Measurements from ENCODE around the gene DHRS13.

DHRS13 gene

GRCh38 chr17:28900986-28901726 lies 1.7 kb downstream of the DHRS13 start:
- DNase-seq = no peak

- no peak for DNase-seq
These were observed 3.6 kb downstream of the DHRS13 start for GRCh38 chr17:28899212-28899815.

GRCh38 chr17:28898527-28898955 lies 4.3 kb downstream of the DHRS13 start:
- no peak for DNase-seq

- no peak for DNase-seq
These were observed 4.9 kb downstream of the DHRS13 start for GRCh38 chr17:28897769-28898526.

- peak; percentile 68 for DNase-seq
These were observed 5.8 kb downstream of the DHRS13 start, which contains the start of gene FLOT2 for GRCh38 chr17:28896884-28897768. Gene FLOT2, minus strand, starts transcription at chr17:28897733. Its CDS starts 159 bp downstream, at chr17:28897574.

GRCh38 chr17:28896491-28896883 lies 6.4 kb downstream of the DHRS13 start:
- no peak for DNase-seq

DNA sequence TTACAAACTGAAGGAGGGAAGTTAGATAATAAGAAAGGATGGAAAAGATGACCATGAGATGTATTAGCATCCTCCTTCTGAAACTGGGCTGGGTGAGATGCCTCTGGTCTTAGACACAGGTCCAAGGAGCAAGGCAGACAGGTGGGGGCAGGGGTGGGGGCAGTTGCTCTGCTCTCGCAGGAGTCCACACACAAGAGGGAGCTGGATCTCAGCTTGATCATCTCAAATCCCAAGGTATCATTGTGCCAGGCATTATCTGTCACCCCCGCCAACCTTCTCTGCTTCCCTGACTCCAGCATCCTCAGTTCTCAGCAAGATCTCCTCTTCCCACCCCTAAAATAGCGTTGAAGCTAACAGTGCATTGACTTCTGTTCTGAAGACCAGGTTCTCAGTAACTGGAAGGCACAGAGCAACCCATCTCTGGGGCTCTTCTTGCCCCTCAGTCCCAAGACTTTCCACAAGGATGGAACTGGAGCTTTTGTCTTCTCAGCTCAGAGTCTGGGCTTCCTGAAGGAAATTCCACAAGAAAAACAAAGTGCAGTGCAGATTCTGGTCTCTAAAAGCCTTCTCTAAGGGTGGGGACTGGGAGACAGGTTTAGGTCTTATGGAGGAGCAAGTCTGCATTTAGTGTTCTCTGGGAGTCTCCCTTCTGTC lies 7.0 kb downstream of the DHRS13 start:
- DNase-seq = no peak

- DNase-seq = peak; percentile 24
These were observed 9.4 kb downstream of the DHRS13 start for GRCh38 chr17:28893248-28894183.

DNA sequence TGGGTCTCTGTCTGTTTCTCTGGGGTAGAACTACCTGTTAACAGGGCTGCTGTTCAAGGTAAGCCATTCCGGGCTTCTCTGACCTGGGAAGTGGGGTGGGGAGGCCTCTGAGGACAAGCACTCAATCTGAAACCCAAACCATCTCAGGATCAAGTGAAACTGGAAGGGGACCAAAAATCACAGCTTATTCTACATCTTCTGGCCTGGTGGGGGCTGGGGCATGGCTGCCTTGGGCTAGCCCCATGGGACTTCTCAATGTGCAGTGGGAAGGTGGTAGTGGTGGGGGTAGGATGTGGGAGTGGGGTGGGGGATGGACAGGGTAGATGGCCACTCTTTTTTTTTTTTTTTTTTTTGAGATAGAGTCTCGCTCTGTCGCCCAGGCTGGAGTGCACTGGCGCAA lies 10.9 kb downstream of the DHRS13 start:
- DNase-seq = no peak

- no peak for DNase-seq
These were observed 11.7 kb downstream of the DHRS13 start for GRCh38 chr17:28891201-28891600.

- DNase-seq = no peak
These were observed 12.9 kb downstream of the DHRS13 start for GRCh38 chr17:28889996-28890395.

DNA sequence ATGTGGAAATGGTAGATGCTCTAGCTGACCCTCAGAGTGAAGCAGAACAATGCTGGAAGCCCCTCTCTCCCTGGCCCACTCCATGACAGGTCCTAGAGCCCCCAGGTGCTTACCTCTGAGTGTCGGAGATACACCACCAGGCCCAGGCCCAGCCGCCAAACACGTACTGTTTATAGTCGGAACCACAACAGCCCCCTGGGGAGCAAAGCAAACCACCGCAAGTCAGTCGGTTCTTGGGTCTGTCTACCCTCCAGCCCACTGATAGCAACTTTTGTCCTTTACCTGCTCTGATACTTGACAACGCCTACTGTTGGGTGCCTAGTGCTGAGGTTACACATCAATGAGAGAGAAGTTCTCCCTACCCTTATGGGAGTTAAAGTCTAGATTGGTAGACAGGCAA lies 14.0 kb downstream of the DHRS13 start:
- DNase-seq = no peak

- no peak for DNase-seq
These were observed 14.9 kb downstream of the DHRS13 start for GRCh38 chr17:28887871-28888471.

GRCh38 chr17:28885951-28886350 lies 16.9 kb downstream of the DHRS13 start:
- no peak for DNase-seq

GRCh38 chr17:28885363-28885762 lies 17.5 kb downstream of the DHRS13 start:
- DNase-seq = no peak

GRCh38 chr17:28883967-28884702 lies 18.7 kb downstream of the DHRS13 start:
- DNase-seq = no peak

- no peak for DNase-seq
These were observed 20.6 kb downstream of the DHRS13 start for GRCh38 chr17:28882154-28882895.

DNA sequence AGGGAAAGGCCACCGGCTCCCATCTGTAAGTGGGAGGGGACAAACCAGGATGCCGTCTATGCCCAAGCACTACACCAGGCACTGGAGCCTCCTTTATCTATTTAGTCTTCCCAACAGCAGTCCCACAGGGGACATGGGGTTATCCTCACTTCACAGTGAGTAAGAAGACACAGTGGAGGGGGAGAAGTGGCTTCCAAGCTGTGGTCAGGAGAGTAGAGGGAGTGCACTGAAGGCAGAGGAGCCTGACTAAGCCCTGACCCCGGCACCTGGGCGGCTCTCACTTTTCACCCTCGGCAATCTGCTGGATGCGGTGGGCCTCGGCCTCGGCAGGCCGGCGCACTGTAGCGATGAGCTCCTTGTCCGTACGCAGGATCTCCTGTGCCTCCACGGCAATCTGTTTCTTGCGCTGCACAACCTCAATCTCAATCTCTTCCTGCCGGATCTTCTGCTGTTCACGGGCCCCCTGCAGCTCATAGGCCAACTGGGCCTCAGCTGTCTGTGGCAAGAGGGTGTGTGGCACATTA lies 21.3 kb downstream of the DHRS13 start:
- no peak for DNase-seq

- DNase-seq = no peak
These were observed 22.3 kb downstream of the DHRS13 start for GRCh38 chr17:28880572-28880945.

All from CD4-positive, alpha-beta T cell treated with Interleukin-12 subunit alpha and Interleukin-12 subunit beta, for 1 hour (primary cell).